Activated naive CD4-positive, alpha-beta T cell (primary cell): Measurements from ENCODE around the gene GRID1.

ENCODE experiments used
- DNase-seq, 4 experiments: peaks; one replicate each; lab custom pipeline; 2025; lab: John Stamatoyannopoulos, UW

The GRID1 gene

DNA sequence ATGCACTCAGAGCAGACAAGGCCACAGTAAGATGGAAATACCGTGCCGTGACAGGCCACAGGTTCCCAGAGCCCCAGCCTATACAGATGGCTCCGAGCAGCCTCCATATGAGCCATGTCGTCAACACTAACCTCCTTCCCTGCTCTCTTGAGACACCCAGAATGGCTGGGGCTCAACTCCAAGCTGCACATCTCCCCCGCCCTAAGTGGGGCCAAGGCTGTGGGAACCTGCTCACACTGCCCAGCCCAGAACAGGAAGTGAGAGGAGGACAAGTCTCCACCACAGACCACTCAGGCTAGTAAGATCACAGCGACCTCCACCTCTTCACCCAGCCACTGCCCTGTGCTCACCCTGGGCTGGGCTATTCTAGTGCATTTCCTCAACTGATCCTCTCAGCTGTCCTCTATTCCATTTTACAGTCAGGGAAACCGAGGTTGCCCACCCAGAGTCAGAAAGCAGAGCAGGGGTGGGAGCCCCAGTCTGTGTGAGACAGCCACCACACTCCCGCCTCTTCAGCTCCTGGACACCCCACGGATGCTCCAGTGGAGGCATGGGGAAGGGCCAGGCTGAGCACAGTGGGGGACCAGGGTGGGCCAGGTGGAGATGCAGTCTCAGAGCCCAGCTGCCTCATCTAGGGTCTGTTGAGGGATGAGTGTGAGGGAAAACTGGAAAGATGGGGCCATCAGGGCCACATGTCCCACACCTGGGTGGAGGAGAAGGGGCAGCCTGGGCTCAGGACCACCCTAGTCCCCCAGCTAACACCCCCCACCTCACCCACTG, 11.6 kb downstream of the GRID1 start:
- no peak for DNase-seq

DNA sequence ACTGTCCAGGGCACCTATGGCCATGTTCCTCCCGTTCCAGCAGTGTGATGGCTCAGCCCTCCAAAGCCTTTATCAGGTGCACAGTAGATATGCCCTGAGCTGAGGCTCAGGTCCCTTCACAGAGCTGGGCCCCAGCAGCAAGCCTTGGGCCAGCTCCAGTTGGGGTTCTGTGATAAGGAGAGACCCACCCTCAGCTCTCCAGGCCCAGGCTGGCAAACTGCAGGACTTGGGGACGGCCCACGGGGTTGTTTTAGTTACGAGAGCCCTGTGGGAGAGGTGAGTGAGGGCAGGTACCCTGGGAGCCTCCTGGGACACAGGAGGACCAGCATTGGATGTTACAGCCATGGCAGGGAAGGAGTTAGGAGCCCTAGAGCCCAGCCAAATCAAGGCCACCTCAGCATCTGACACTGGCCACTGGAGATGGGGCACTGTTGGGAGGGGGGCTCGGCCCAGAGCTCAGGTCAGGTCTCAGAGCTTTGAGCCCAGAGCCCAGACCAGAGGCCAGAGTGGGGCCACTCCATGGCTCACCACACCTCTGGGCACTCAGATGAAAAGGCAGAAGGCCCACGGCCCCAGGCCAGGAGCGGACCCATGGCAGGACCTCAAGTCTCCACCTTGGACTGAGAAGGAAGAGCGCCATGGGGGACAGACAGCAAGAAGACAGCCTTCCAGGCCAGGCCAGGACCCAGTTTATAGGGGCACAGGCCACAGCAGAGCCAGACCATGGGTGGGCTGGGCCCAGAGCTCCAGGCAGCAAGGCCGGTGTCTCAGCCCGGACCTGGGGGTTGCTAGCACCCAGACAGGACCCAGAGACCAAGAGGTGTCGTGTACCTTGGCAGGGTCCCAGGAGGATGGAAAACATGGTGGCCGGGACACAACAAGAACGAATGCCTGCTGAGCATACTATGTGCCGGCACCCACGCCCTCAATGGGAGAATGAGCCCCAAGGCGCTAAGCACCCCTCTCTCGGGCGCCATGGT, 12.8 kb downstream of the GRID1 start:
- DNase-seq: no peak

DNA sequence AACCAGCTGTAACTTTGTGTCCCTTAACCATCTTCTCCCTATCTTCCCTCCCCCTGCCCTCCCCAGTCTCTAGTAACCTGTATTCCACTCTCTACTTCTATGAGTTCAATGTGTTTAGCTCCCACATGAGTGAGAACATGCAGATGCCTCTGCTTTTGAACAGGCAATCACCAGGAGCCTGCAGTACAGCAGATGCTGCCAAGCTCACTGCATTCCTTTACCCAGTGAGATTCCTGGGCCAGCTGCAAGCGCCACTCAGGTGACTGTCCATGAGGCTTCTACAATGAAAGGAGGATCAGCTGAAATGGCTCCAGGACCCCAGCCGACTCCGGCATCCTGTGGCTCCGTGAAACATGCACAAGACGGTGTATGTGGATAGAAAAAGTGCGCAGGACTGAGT, 15.7 kb downstream of the GRID1 start:
- DNase-seq: no peak

DNA sequence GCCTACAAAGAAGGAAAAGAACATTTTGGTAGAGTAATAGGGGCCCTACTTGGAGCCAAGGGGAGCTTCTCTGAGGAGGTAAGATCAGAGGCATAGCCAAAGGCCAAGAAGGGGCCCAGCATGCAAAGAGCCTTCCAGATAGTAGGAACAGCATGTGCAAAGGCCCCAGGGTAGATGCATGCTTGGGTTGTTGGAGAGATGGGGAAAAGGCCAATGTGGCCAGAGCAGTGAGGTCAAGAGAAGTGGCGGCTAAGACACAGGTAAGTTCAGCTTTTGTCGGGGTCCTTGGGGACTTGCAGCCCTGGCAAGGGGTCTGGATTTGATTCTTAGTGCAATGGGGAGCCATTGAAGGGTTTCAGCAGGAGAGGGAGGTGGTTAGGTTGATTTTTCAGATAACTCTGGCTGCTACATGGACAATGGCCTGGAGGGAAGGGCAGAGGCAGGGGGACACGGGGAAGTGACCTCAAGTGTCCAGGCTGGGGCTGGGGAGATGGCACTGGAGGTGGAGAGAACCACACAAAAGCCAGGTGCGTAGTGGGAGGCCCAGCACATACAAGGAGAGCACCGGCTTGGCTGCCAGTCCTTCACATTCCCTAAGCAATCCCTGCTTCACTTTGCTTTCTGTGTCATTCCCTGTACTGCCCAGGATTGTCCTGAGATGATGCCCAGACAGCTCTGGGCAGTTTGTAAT, 16.5 kb downstream of the GRID1 start:
- no peak for DNase-seq

DNA sequence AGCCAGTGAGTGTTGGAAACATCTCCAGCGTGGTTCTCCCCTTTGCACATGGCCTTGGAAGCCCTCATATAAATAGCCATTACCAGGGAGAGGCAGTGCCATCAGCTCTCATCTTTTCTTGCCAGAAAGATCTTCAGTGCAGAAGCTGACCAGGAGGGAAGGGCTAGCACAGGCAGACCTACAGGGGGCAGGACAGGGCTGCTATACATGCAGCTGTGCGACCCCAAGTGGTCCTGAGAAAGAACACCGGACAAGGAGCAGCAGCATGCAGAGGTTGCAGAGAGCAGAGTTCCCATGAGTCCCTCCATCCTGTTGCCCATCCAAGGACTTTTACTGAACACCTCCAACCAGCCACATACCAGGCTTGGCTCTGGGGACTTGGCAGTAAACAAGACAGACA, 17.1 kb downstream of the GRID1 start:
- no peak for DNase-seq

DNA sequence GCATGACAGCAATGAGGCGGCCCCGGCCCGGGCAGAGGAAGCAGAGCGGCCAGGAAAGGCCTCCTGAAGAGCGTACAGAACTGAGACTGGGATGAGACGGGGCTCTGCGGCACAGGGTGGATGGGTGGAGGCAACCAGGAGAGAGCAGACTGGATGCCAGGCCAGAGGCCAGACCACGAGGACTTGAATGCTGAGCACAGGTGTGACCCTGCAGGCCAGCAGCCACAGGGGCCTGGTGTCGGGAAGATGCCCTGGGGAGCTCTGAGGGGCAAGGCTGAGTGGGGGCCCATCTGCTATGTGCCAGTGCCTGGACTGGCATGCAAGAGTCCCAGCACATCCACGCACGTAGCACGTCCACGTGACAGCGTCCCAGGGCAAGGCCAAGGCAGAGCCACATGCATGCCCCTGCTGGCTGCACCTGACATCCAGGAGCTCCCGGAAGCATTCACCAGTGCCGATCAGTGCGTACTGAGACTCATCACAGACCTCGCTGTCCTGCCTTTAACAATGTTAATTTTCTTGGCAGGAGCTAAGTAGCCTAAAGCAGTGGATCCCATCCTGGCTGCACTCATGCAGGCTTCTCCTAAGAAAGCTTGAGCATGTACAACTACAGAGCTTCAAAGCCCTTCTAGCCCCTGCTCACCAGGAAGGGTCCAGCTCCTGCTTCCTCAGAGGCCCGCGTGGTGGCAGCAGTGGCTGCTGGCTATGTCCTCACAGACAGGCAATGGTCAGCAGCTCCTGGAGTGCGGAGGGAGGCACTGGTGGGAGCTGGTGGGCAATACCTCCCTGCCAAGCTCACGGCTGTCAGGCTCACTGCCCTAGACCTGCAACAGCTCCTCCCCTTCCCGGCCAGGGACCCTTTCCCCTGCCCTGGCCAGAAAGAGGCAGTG, 18.0 kb downstream of the GRID1 start:
- DNase-seq: no peak

DNA sequence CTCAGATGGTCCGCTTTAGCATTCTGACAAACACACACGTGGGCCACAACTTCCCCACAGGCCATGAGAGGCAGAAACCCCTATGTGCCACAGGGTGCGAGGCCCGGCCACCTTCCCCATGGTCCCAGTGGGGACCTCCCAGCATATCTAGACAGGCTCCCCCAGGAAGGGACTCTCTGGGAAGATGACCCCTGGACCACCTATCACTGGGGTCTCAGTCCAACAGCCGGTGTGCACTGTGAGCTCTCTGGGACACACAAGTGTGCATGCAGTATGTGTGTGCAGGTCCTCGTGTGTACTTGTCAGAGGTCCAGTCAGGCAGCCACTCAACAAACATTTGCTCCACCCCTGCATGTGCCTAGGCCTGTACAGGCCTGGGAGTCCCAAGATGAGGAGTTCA, 18.7 kb downstream of the GRID1 start:
- no peak for DNase-seq

DNA sequence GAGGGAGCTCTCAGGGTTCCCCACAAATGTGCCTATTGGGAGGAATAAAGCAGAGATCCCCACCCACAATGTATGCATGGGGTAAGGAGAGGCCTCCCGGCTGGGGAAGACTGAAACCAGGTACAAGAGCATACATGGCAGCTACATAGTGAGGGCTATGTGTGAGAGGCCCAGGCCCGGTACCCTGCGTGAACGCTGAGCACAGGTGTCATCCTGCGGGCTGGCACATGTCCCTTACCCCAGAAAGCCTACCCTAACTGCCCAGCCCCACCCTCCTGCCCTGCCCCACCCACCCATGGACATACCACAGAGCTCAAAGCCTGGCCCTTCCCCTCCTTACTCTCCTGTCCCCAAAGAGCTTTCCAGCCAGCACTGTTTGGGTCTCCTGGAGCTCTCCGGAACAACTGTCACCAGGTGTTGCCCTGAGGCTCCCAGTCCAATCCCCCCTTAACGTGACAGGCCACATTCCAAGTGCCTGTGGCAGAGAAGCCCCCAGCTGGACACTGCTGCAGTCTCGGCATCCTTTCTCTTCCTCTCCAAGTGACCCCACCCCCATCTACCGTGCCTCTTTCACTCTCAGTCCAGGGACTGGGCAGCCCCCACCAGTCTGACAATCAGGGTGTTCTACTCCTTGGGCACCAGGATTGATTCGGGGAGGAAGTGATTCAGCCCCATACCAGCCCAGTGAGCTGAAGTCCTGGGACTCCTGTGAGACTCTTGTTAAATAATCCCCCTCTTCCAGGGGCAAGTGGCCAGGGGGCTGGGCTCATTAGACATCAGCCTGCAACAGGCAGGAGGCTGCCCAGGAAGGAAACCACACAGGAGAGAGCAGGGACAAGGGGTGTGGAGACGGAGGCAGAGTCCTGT, 19.6 kb downstream of the GRID1 start:
- no peak for DNase-seq

DNA sequence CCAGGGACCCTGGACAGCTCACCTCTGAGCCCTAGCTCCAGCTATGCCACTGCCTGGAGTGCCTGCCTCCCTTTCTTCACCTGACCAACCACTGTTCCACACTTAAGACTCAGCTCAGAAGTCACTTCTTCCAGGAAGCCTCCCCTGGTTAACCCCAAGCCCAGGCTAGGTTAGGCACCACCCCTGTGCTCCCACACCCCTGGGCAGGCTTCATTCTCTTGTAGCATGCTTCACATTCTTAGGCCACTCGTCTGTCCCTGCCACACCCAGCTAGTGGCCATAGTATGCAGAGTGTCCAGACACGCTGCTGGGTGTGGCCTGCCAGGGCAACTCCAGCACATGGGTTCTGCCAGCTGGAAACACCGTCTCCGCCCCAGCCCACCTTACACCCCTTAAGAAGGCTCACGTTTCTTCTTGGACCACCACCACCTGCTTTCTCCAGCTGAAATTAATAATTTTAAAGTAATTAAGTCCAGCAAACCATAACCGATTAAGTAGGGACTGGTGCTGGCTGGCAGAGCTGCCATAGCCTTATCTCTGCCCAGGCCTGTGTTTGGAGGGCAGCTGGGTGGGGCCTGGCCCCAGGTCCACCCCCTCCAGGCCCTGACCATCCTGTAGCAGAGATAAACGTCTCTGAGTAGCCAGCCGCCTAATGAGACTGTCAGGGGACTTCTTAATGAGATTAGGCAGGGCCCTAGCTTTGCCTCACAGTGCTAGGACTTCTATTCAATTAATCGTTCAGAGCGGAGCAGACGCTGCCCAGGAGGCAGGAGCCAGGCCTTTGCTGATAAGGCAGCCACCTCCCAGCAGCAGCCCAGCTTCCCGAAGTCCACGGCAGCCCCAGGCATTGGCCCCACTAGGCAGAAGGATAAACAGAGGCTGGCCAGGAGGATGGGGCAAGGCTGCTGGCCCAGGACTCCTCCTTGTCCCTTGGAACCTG, 20.5 kb downstream of the GRID1 start:
- no peak for DNase-seq

DNA sequence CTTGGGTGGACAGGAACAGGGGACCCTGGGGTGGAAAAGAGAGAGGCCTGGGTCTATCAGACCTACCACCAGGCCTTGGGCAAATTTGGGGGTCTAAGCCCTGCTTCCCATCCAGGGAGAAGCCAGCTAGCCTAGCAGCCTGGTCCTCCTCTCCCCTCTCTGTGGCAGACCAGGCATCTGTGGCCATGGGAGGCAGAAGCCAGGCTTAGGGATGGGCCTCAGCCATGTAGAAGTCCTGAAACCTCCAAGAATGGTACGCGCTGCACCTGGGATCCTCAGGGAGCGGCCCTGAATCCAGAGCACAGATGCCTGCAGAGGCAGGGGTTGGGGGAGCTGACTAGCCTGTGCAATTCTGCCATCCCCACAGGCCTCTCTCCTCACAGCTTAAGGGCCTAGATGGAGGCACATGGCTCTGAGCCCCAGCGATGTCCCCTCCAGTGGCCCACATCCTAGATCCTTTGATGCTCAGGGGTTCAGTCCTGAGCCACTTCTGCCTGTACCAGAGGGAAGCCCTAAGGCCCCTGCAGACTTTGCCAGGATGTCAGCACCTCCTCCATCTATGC, 21.2 kb downstream of the GRID1 start:
- DNase-seq: no peak

DNA sequence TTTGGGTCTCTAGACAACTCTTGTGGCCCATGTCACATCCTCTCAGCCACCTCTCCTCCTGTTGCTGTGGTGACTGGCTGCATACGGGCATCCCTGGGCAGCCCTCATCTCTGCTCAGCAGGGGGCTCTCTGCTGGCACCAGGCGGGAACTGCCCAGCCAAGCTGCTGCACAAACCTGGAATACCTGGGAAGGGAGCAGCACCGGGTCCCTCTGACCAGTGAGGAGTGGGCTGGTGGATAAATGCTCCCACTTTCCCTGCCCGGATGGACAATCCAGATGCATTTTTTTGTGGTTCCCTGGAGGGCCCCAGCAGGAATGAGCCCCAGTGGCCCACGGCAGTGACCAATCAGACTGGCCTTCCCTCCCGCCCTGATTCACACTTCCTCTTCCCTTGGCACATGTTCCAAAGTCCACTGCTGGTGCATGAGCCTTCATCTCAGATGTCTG, 21.9 kb downstream of the GRID1 start:
- no peak for DNase-seq

DNA sequence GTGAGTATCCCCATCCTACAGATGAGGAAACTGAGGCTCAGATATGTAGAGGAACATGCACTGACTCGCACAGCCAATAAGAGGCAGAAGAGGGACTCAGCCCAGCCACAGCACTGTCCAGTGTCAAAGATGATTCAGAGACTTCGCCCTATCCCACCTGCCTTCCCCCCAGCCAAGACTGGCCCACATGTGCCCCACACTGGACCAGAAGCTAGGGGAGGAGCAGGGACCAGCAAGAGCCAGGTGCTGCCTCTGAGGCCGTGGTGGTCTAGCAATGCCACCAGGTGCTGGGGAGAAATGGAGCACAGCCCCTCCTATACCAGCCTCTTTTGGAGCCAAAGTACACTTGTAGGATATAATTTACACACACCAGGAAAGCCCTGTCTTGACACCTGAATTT, 22.3 kb downstream of the GRID1 start:
- no peak for DNase-seq

DNA sequence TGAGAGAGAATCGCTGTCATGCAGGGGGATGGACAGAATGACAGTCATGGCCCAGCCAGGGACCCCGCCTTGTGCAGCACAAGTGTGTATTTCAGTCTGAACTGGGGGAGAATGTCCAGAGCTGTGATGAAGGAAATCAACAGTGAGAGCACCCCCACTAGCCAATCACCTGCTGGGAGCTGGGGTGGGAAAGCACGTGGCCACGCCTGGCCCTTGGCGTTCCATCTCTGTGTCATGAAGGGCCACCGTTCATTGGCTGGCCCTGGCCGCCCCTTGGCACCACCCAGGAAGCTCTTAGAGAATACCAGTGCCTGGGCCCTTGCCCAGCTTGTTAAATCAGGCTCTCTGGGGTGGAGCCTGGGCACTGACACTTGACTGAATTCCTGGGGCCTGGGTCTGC, 22.8 kb downstream of the GRID1 start:
- no peak for DNase-seq

DNA sequence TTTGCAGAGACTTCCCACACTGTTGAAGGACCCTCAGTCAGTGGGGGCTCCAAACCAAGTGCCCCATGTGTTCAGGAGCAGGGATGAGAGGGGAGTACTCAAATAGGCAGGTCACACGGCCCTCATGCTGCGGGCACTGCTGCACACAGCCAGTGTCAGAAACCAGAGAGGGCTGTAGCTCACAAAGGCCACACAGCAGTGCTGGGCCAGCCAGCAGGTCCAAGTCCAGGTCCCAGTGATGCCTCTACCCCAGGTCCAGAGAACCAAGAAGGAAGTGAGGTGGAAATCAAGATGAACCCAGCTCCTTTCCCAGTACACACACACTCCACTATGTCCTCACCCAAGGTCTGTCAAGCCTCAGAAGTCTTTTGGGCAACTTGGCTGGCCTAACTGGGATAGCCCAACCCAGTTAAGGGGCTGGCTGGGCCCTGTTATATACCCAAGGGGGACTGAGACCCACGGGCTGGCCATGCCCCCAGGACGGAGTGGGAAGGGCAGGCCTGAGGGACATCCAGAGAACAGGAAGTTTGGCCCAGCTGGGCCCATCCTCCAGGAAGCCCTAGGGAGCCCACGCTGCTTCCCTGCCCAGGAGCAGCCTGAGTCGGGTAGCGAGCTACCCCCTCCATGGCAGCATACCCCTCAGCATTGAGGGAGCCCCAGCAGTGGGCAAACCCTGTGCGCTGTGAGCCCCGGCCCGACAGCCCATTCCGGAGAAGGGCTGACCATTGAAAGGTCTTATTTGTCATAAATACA, 24.3 kb downstream of the GRID1 start:
- DNase-seq: no peak

DNA sequence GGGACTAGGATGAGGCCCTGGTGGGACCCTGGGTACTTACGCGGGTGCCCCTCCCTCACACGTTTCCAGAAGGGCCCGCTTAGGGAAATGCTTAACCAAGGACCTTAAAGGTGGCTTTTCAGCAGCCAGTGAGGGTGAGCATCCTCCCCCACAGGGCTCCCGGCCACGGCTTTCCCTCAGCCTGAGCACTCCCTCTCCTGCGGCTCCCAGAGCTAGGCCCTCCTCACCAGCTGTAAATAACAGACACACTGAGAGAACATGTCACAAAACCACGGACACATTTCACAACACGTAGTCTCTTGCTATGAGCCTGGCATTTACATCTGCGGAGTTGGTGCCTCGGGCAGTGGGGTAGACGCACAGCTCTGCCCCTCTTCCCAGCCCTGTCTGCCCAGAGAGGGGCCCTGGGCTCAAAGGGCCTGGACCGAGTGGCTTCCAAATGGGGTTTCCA, 25.2 kb downstream of the GRID1 start:
- DNase-seq: no peak

DNA sequence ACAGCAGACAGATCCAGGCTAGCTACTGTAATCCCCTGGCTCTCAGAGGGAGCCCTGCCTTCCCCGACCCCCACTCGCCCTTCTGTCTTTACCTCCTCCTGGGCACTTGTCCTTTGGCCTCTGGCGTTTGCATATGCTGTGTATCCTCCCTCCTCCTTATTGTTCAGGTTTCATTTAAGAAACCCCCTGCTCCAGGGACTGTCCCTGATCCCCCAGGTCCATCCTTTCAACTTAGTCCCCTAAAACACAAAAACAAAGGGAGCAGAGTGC, 25.7 kb downstream of the GRID1 start:
- DNase-seq: no peak

DNA sequence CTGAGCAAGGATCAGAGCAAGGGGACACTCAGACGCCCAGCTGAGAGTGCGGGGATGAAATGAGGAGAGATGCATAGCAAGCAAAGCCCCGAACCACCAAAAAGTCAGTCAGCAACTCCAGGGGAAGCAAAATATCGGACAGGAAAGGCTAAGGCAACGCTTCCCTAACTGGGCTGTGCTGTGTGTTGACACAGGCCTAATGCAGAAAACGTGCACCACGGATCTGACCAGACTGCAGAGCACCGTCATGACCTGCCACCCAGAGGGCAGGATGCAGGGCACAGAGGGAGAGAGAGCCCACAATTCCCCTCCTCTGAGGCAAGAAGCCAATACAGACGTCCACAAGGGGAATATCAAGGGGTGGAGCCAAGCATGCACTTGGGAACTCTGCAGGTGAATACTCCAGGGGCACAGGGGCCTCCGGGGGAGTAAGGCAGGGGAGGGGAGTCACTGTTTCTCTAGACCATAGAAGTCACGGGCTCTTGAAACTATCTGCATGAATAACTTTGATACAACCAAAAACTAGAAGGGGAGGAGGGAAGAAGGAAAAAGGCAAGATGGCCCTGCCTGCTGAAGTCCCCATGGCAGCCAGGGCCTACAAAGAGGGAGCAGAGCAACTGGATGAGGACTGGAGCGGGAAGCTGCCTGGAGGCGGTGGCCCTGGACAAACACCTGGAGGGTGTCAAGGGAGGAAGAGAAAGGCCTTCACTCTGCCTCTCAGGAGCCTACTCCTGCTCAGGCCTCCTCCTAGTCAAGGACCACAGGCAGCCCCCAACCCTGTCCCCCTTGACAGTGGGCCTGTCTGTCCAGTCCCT, 26.2 kb downstream of the GRID1 start:
- DNase-seq: no peak
